ENCODE measurements around the gene TAT. TPM values are rescaled to one million over a fixed set of nuclear protein-coding genes. Genes with fewer than 3 reads are reported as not detected.
A peak's percentile ranks its signal among the peaks of the same experiment; 100 is the strongest.
"Not testable (repeated sequence)": the region's sequence is repeated elsewhere in the genome, so short reads cannot be mapped to it uniquely, and the experiment has no call there.

Gene TAT
- total RNA-seq, 1 experiment from 2014 or later, result 0.68 TPM

GRCh38 chr16:71609066-71609465 lies 32.2 kb upstream of the TAT start:
- DNase-seq (ENCODE audit: low spot score) (no peak), ATAC-seq (no peak)
- ChIA-PET POLR2A (no interaction called here), CTCF (interaction anchor here (0.7 to 3.3 kb wide), 6 partner anchors 44 to 196 kb away, joined by 3 to 112 read pairs (median 4); partner anchors contain the start of gene CHST4)
- Mint-ChIP-seq H3K27ac (no peak overlapping the region), H3K27me3 (ENCODE audit: low read depth) (no peaks in the 10 kb centered on the region; the same call in 1 of the 2 replicates), H3K4me3 (no peak overlapping the region), H3K36me3 (no peaks in the 10 kb centered on the region), H3K4me1 (peaks cover 3% of the 10 kb centered on the region; the same call in 1 of the 2 replicates), H3K9me3 (no peaks in the 10 kb centered on the region)
- TF ChIP-seq HMGXB4 (CRISPR knock-in tag; IDR thresholded peaks at IDR 0.05), result no peak

DNA sequence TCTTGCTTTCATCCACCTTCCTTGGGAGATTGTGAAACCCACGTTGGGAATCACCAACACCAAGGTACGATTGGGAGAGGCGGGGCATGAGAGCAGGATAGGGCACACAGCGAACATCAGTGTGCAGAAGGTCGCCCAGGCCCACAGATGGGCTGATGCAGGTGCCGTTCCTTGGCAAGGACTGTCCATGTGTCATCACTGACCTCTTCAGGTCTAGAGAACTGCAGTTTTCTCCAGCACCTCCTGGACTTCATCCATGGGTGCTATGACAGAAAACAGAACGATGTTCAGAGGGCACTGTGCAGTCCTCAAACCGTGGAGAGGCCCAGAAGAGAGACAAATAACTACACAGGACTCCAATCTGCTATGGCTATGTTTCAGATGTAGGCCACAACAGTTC lies 23.9 kb upstream of the TAT start:
- Mint-ChIP-seq H3K4me1 (peaks cover 5% of the 10 kb centered on the region; the same call in 1 of the 2 replicates), H3K9me3 (no peaks in the 10 kb centered on the region), H3K4me3 (no peak overlapping the region), H3K27ac (no peak overlapping the region), H3K27me3 (ENCODE audit: low read depth) (peaks cover 7% of the 10 kb centered on the region; the same call in 1 of the 2 replicates), H3K36me3 (no peaks in the 10 kb centered on the region)
- no peak for DNase-seq (ENCODE audit: low spot score)
- TF ChIP-seq KAT7 (CRISPR knock-in tag; IDR thresholded peaks at IDR 0.05; ENCODE audit: borderline replicate concordance), result no peak
- TF ChIP-seq GABPB1 (CRISPR knock-in tag; IDR thresholded peaks at IDR 0.05), result 0 out of 2 replicates have a peak, but pooled peaks have one; percentile 25
- no peak for TF ChIP-seq ETV6 (CRISPR knock-in tag; IDR thresholded peaks at IDR 0.05)
- no peak for ATAC-seq
- POLR2A ChIA-PET, result no interaction called here
- CTCF ChIA-PET, result interaction anchor here (2.1 kb wide), 1 partner anchor 10 kb away, joined by 7 read pairs; no protein-coding TSS in a partner anchor

DNA sequence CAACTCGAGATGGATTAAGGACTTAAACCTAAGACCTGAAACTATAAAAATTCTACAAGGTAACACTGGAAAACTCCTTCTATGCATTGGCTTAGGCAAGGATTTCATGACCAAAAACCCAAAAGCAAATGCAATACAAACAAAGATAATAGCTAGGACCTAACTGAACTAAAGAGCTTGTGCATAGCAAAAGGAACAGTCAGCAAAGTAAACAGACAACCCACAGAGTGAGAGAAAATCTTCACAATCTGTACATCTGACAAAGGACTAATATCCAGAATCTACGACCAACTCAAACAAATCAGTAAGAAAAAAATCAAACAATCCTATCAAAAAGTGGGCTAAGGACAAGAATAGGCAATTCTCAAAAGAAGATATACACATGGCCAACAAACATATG lies 21.5 kb upstream of the TAT start:
- H3K9me3 Mint-ChIP-seq; H3K27ac Mint-ChIP-seq; H3K4me1 Mint-ChIP-seq; ATAC-seq; H3K36me3 Mint-ChIP-seq; DNase-seq (ENCODE audit: low spot score); POLR2A ChIA-PET; H3K4me3 Mint-ChIP-seq: not testable (repeated sequence)
- peaks cover 15% of the 10 kb centered on the region; the same call in 1 of the 2 replicates for H3K27me3 Mint-ChIP-seq (ENCODE audit: low read depth)
- TF ChIP-seq GABPB1 (CRISPR knock-in tag; IDR thresholded peaks at IDR 0.05), result peak; percentile 80
- CTCF ChIA-PET, result interaction anchor here (3.3 kb wide), 1 partner anchor 13 kb away, joined by 11 read pairs; no protein-coding TSS in a partner anchor

GRCh38 chr16:71595340-71595826 lies 18.5 kb upstream of the TAT start:
- peaks cover 28% of the 10 kb centered on the region for H3K27me3 Mint-ChIP-seq (ENCODE audit: low read depth)
- CTCF ChIA-PET, result interaction anchor here (3.3 kb wide), 1 partner anchor 16 kb away, joined by 11 read pairs; no protein-coding TSS in a partner anchor
- H3K36me3 Mint-ChIP-seq; H3K9me3 Mint-ChIP-seq; DNase-seq (ENCODE audit: low spot score); H3K4me1 Mint-ChIP-seq; POLR2A ChIA-PET; ATAC-seq; H3K4me3 Mint-ChIP-seq; H3K27ac Mint-ChIP-seq: not testable (repeated sequence)
- TF ChIP-seq GABPB1 (CRISPR knock-in tag; IDR thresholded peaks at IDR 0.05), result peak; percentile 88

DNA sequence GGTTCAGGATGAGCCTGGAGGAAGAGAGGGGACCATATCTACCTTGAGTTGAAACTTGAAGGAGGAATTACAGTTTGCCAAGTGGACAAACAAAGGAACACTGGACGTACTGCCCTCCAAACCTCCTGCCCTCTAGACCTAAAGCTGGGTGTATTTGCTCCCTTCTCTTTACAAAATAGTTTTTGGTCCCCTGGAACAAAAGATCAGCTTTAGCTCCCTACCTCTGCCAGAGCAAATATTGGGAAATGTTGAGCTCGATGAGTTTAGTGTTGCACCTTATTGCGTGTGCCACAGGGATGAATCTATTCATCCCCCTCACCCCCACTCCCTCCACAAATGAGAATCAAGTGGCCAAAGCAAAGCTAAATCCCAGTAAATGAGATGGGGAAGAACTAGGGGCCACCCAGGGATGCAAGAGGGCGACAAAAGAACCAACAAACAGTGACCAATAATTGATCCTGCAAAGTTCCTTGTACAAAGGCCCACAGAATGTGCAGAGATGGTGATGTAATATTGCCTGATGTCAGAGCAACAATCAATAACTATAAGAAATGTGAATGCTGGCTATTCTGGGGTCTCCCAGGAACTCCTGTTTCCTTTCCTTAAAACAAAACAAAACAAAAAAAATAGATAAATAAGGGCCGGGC lies 17.2 kb upstream of the TAT start:
- POLR2A ChIA-PET, result no interaction called here
- CTCF ChIA-PET, result interaction anchor here (4.3 kb wide), 1 partner anchor 17 kb away, joined by 16 read pairs; no protein-coding TSS in a partner anchor
- no peak overlapping the region for H3K27ac Mint-ChIP-seq
- H3K4me3 Mint-ChIP-seq, result no peak overlapping the region
- H3K27me3 Mint-ChIP-seq (ENCODE audit: low read depth), result peaks cover 27% of the 10 kb centered on the region
- TF ChIP-seq, protein P1, sequence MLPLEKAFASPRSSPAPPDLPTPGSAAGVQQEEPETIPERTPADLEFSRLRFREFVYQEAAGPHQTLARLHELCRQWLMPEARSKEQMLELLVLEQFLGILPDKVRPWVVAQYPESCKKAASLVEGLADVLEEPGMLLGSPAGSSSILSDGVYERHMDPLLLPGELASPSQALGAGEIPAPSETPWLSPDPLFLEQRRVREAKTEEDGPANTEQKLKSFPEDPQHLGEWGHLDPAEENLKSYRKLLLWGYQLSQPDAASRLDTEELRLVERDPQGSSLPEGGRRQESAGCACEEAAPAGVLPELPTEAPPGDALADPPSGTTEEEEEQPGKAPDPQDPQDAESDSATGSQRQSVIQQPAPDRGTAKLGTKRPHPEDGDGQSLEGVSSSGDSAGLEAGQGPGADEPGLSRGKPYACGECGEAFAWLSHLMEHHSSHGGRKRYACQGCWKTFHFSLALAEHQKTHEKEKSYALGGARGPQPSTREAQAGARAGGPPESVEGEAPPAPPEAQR (CRISPR knock-in tag; IDR thresholded peaks at IDR 0.05), result no peak
- TF ChIP-seq GABPB1 (CRISPR knock-in tag; IDR thresholded peaks at IDR 0.05), result peak; percentile 100
- H3K9me3 Mint-ChIP-seq, result no peaks in the 10 kb centered on the region
- no peaks in the 10 kb centered on the region for H3K36me3 Mint-ChIP-seq
- no peak for DNase-seq (ENCODE audit: low spot score)
- ATAC-seq, result no peak
- peaks cover 5% of the 10 kb centered on the region; the same call in 1 of the 2 replicates for H3K4me1 Mint-ChIP-seq
